Stimulated activated CD8-positive, alpha-beta memory T cell treated with anti-CD3 and anti-CD28 coated beads, Interleukin-4, amount 100 ng/mL, for 4 hours (primary cell): ENCODE data around the gene MCF2L2.
"Not testable (repeated sequence)": the region's sequence is repeated elsewhere in the genome, so short reads cannot be mapped to it uniquely, and the experiment has no call there.

ENCODE experiments used
- DNase-seq, 2 donors: peaks; one replicate each; pipeline ENCODE4 v3.0.0-alpha.2; 2020; ENCODE audit warnings: low read depth in 2 of 2, low spot score in 1 of 2

Gene MCF2L2

GRCh38 chr3:183428447-183429211 is at the start of gene MCF2L2:
TSS of gene MCF2L2 (minus strand) at chr3:183428619. CDS start at chr3:183427977, 642 bp downstream.
- peak; percentile 38 to 59 for DNase-seq

GRCh38 chr3:183477801-183478456 is 49.5 kb upstream of the MCF2L2 start:
- no peak for DNase-seq

GRCh38 chr3:183475764-183476162 is 47.3 kb upstream of the MCF2L2 start:
- not testable (repeated sequence) for DNase-seq

GRCh38 chr3:183475016-183475763 is 46.8 kb upstream of the MCF2L2 start:
- no peak for DNase-seq

GRCh38 chr3:183473969-183474368 is 45.5 kb upstream of the MCF2L2 start:
- no peak for DNase-seq

GRCh38 chr3:183472155-183472554 is 43.7 kb upstream of the MCF2L2 start:
- DNase-seq: no peak

- no peak for DNase-seq
Observed at GRCh38 chr3:183468424-183468823, 40.0 kb upstream of the MCF2L2 start.

GRCh38 chr3:183466575-183466974 is 38.2 kb upstream of the MCF2L2 start:
- DNase-seq: no peak

- not testable (repeated sequence) for DNase-seq
Observed at GRCh38 chr3:183465710-183466109, 37.3 kb upstream of the MCF2L2 start.

GRCh38 chr3:183464480-183464879 is 36.1 kb upstream of the MCF2L2 start:
- DNase-seq: no peak

- no peak for DNase-seq
Observed at GRCh38 chr3:183460081-183461055, 31.9 kb upstream of the MCF2L2 start.

- DNase-seq: no peak
Observed at GRCh38 chr3:183455089-183455488, 26.7 kb upstream of the MCF2L2 start.

GRCh38 chr3:183454064-183454463 is 25.6 kb upstream of the MCF2L2 start:
- no peak for DNase-seq

GRCh38 chr3:183449791-183450190 is 21.4 kb upstream of the MCF2L2 start:
- DNase-seq: no peak

- DNase-seq: no peak
Observed at GRCh38 chr3:183449391-183449790, 21.0 kb upstream of the MCF2L2 start.

GRCh38 chr3:183448369-183449128 is 20.1 kb upstream of the MCF2L2 start:
- DNase-seq: no peak

- DNase-seq: peak; percentile 30 to 31
Observed at GRCh38 chr3:183447206-183448001, 19.0 kb upstream of the MCF2L2 start.

- no peak for DNase-seq
Observed at GRCh38 chr3:183446838-183447205, 18.4 kb upstream of the MCF2L2 start.

- no peak for DNase-seq
Observed at GRCh38 chr3:183444748-183445147, 16.3 kb upstream of the MCF2L2 start.
